H1 (cell line): ENCODE data around the gene ATP11A. TPM values are rescaled to one million over a fixed set of nuclear protein-coding genes. Genes with fewer than 3 reads are reported as not detected.

Experiments used
- CTCF ChIA-PET: fragments of 300-600 bp; sonication (Branson Sonifier 250); formaldehyde crosslinking; loops from one replicate; lab custom pipeline; 2021; ENCODE audit not compliant: partially characterized antibody; lab: Charles Lee
- POLR2A ChIA-PET: fragments of 300-600 bp; sonication (Branson Sonifier 250); formaldehyde crosslinking; loops from one replicate; lab custom pipeline; 2021; ENCODE audit warnings: inconsistent platforms; ENCODE audit not compliant: partially characterized antibody; lab: Charles Lee
- DNase-seq, 2 experiments: peaks; one replicate each; pipeline versions ENCODE4 v3.0.0 to v3.0.0-alpha.2; 2010 to 2022; ENCODE audit warnings: low spot score in 2 of 2, low read depth in 1 of 2, mixed read lengths in 1 of 2
- FAIRE-seq: peaks from 2 replicates; lab custom pipeline; 2011; peaks lifted over from hg19 to GRCh38; lab: Jason Lieb, UNC
- H2AFZ ChIP-seq: 2 replicates; pipeline ENCODE4 v1.8.1; 2012; ENCODE audit warnings: low read length, inconsistent platforms
- H2AK5ac ChIP-seq: 2 replicates; pipeline ENCODE4 v1.6.1; 2013; ENCODE audit warnings: low read depth, low read length
- H2BK120ac ChIP-seq: replicated peaks from 2 replicates; pipeline ENCODE3; 2013; ENCODE audit warnings: low read depth, low read length, inconsistent platforms
- H2BK12ac ChIP-seq: 2 replicates; pipeline ENCODE4 v1.6.1; 2013; ENCODE audit warnings: low read depth, low read length
- H2BK15ac ChIP-seq: 2 replicates; pipeline ENCODE4 v1.6.1; 2013; ENCODE audit warnings: low read length
- H2BK20ac ChIP-seq: 2 replicates; pipeline ENCODE4 v1.6.1; 2013; ENCODE audit warnings: low read length
- H2BK5ac ChIP-seq: 2 replicates; pipeline ENCODE4 v1.6.1; 2013; ENCODE audit warnings: low read depth, low read length
- H3K14ac ChIP-seq: 2 replicates; pipeline ENCODE4 v1.6.1; 2013; ENCODE audit warnings: inconsistent platforms; ENCODE audit not compliant: insufficient read length
- H3K18ac ChIP-seq: 2 replicates; pipeline ENCODE4 v1.6.1; 2013; ENCODE audit warnings: low read length; ENCODE audit errors: extremely low read depth
- H3K23ac ChIP-seq: 2 replicates; pipeline ENCODE4 v1.6.1; 2013; ENCODE audit warnings: inconsistent platforms; ENCODE audit not compliant: insufficient read length
- H3K23me2 ChIP-seq: 2 replicates; pipeline ENCODE4 v1.6.1; 2013; ENCODE audit warnings: low read depth, low read length
- H3K27ac ChIP-seq: 2 replicates; pipeline ENCODE4 v1.6.1; 2011; ENCODE audit warnings: low read depth, low read length, inconsistent platforms
- H3K27me3 ChIP-seq, 4 experiments: replicated peaks in 1 of 4; 1 replicate in 1 of 4; 2 replicates in 3 of 4; pipeline versions ENCODE4 v1.6.1 to v1.8.1; 2011 to 2013; ENCODE audit warnings: low read length in 3 of 4, mild to moderate bottlenecking in 3 of 4, inconsistent platforms in 2 of 4, mixed read lengths in 2 of 4, moderate library complexity in 1 of 4; ENCODE audit not compliant: control insufficient read depth in 3 of 4, insufficient read depth in 3 of 4; ENCODE audit errors: extremely low read depth in 1 of 4
- H3K36me3 ChIP-seq, 4 experiments: 2 replicates each; pipeline versions ENCODE4 v1.6.1 to v1.8.1; 2011 to 2013; ENCODE audit warnings: mild to moderate bottlenecking in 4 of 4, low read length in 3 of 4, moderate library complexity in 2 of 4, control low read depth in 1 of 4, inconsistent platforms in 1 of 4; ENCODE audit not compliant: insufficient read depth in 4 of 4, control insufficient read depth in 2 of 4
- H3K4ac ChIP-seq: replicated peaks from 2 replicates; pipeline ENCODE3; 2013; ENCODE audit warnings: low read length, low read depth, mixed read lengths, inconsistent platforms; ENCODE audit not compliant: insufficient read length
- H3K4me1 ChIP-seq, 4 experiments: replicated peaks in 1 of 4; 1 replicate in 1 of 4; 2 replicates in 3 of 4; pipeline versions ENCODE4 v1.6.1 to v1.8.1; 2011 to 2013; ENCODE audit warnings: low read length in 3 of 4, inconsistent platforms in 2 of 4, mixed read lengths in 1 of 4; ENCODE audit not compliant: insufficient read depth in 4 of 4, control insufficient read depth in 3 of 4
- H3K4me2 ChIP-seq, 2 experiments: 2 replicates each; pipeline versions ENCODE4 v1.6.1 to v1.8.1; 2011 to 2013; ENCODE audit warnings: low read depth in 2 of 2, low read length in 2 of 2, control low read depth in 1 of 2, inconsistent platforms in 1 of 2, mild to moderate bottlenecking in 1 of 2; ENCODE audit not compliant: insufficient read depth in 1 of 2
- H3K4me3 ChIP-seq, 4 experiments: fragments of 200-600, 300-600 bp in 1 of 4; sonication (generic), shearing (Covaris generic), sonication (Bioruptor Twin) in 1 of 4; 2 replicates each; pipeline versions ENCODE4 v1.5.1 to v1.8.1; 2011 to 2016; ENCODE audit warnings: low read length in 4 of 4, low read depth in 3 of 4, control low read depth in 2 of 4, inconsistent platforms in 2 of 4, mild to moderate bottlenecking in 2 of 4, mixed read lengths in 1 of 4, moderate library complexity in 1 of 4; ENCODE audit not compliant: insufficient read depth in 2 of 4; ENCODE audit errors: extremely low read depth in 1 of 4
- H3K56ac ChIP-seq: replicated peaks from 2 replicates; pipeline ENCODE3; 2013; ENCODE audit warnings: low read depth, mild to moderate bottlenecking, mixed read lengths, low read length, inconsistent platforms; ENCODE audit not compliant: insufficient read length
- H3K79me1 ChIP-seq: 2 replicates; pipeline ENCODE4 v1.6.1; 2013; ENCODE audit warnings: low read depth, low read length, control low read depth
- H3K79me2 ChIP-seq, 2 experiments: 2 replicates each; pipeline versions ENCODE4 v1.6.1 to v1.8.1; 2012 to 2013; ENCODE audit warnings: low read length in 2 of 2, mild to moderate bottlenecking in 2 of 2, inconsistent platforms in 1 of 2; ENCODE audit not compliant: insufficient read depth in 2 of 2, control insufficient read depth in 1 of 2
- H3K9ac ChIP-seq, 4 experiments: replicated peaks in 1 of 4; 1 replicate in 1 of 4; 2 replicates in 3 of 4; pipeline versions ENCODE4 v1.6.1 to v1.8.1; 2011 to 2013; ENCODE audit warnings: low read depth in 3 of 4, low read length in 3 of 4, control low read depth in 2 of 4, mild to moderate bottlenecking in 2 of 4, moderate library complexity in 2 of 4, inconsistent platforms in 1 of 4; ENCODE audit errors: extremely low read depth in 1 of 4
- H3K9me3 ChIP-seq, 2 experiments: 2 replicates each; pipeline versions ENCODE4 v1.6.1 to v1.8.1; 2012 to 2013; ENCODE audit warnings: mild to moderate bottlenecking in 2 of 2, moderate library complexity in 2 of 2, control low read depth in 1 of 2, inconsistent platforms in 1 of 2, low read depth in 1 of 2, low read length in 1 of 2, mixed read lengths in 1 of 2; ENCODE audit not compliant: insufficient read depth in 2 of 2
- H4K20me1 ChIP-seq, 2 experiments: replicated peaks in 1 of 2; 2 replicates each; pipeline versions ENCODE3 to v1.8.1; 2011 to 2013; ENCODE audit warnings: inconsistent platforms in 2 of 2, low read length in 2 of 2, mild to moderate bottlenecking in 1 of 2; ENCODE audit not compliant: insufficient read depth in 2 of 2, control insufficient read depth in 1 of 2
- H4K5ac ChIP-seq: 2 replicates; pipeline ENCODE4 v1.6.1; 2013; ENCODE audit warnings: low read length, low read depth, mixed read lengths, inconsistent platforms; ENCODE audit not compliant: insufficient read length
- H4K8ac ChIP-seq: 2 replicates; pipeline ENCODE4 v1.8.0; 2013; ENCODE audit warnings: mild to moderate bottlenecking, moderate library complexity, low read length, inconsistent platforms; ENCODE audit not compliant: insufficient read depth; ENCODE audit errors: extremely low read depth
- H4K91ac ChIP-seq: replicated peaks from 2 replicates; pipeline ENCODE3; 2013; ENCODE audit warnings: low read length, mixed read lengths, inconsistent platforms; ENCODE audit not compliant: insufficient read length
- NRF1 ChIP-seq: IDR thresholded peaks from 2 replicates; pipeline ENCODE4 v1.6.1; 2011; ENCODE audit warnings: mild to moderate bottlenecking, low read depth, low read length, improper control_type of control experiment
- SP4 ChIP-seq: IDR thresholded peaks from 2 replicates; pipeline ENCODE4 v1.6.1; 2012; ENCODE audit warnings: low read length, inconsistent platforms
- SRF ChIP-seq: IDR thresholded peaks from 2 replicates; pipeline ENCODE4 v1.6.1; 2011; ENCODE audit warnings: mild to moderate bottlenecking, low read depth, low read length, moderate library complexity
- TCF12 ChIP-seq: IDR thresholded peaks from 2 replicates; pipeline ENCODE4 v1.6.1; 2011; ENCODE audit warnings: low read depth, mild to moderate bottlenecking, low read length
- YY1 ChIP-seq: IDR thresholded peaks from 2 replicates; pipeline ENCODE4 v1.6.1; 2011; ENCODE audit warnings: low read depth, mild to moderate bottlenecking, low read length
- WGBS, 2 experiments: shearing (Covaris generic) in 1 of 2; methylation state at CpG; one replicate each; pipeline versions ENCODE4 v1.1.6 to v1.1.7; 2013 to 2015; ENCODE audit warnings: low lambda C conversion rate in 2 of 2, mixed read lengths in 2 of 2, inconsistent platforms in 1 of 2, low coverage in 1 of 2, missing lambda C conversion rate in 1 of 2; ENCODE audit not compliant: insufficient replicate concordance in 2 of 2, insufficient coverage in 1 of 2, insufficient read length in 1 of 2; ENCODE audit errors: extremely low coverage in 1 of 2, missing lambda C conversion rate in 1 of 2; 5-methylcytosine and 5-hydroxymethylcytosine counted together
- polyA plus RNA-seq, 7 experiments: library from polyadenylated mRNA; depleted of rRNA in 3 of 7; stranded (reverse) in 5 of 7; unstranded in 2 of 7; fragments of >200 nt in 5 of 7; fragments of 200-250 nt in 2 of 7; gene quantifications; 1 replicate in 5 of 7; 2 replicates in 1 of 7; 4 replicates in 1 of 7; pipeline versions ENCODE4 v1.2.1 to v1.2.3, GENCODE V29; 2011 to 2013; ENCODE audit warnings: missing spikeins in 2 of 7, mixed read lengths in 2 of 7
- total RNA-seq: library from RNA; stranded (reverse); fragmentation: NEBNext Ultra II Directional; extraction: Animal tissue kit (Norgen Biotek cat#: 25700); gene quantifications from 2 replicates; pipeline ENCODE4 v1.2.1, GENCODE V29; 2021

Gene ATP11A
- total and polyA plus RNA-seq, 2 of the 8 experiments (the other 6 are each of a cell fraction or from before 2014, with no cell fraction given), result 28.8 to 72.9 TPM

- no peaks in the 10 kb centered on the region; the same call in 1 of the 2 replicates for H3K23me2 ChIP-seq
- H3K36me3 ChIP-seq, result peaks cover 4 to 19% (median 14%) of the 10 kb centered on the region in 4 experiments; a peak in 4 of 8 replicates
- WGBS, 2 experiments, result 93% methylated on average over 36 of the region's 40 CpGs; no CpG with 5 or more reads in 1 of the 2 experiments
- DNase-seq, result no peak
- H2BK5ac ChIP-seq, result no peak overlapping the region
- H2BK120ac ChIP-seq, result no peak overlapping the region
- no peak overlapping the region for H3K18ac ChIP-seq
- no peak for TF ChIP-seq SRF
- TF ChIP-seq SP4, result no peak
- no peak for TF ChIP-seq YY1
- TF ChIP-seq TCF12, result no peak
- TF ChIP-seq NRF1, result no peak
- TF ChIP-seq, all 59 proteins: peak for 0
- ChIA-PET CTCF (no interaction called here), POLR2A (interaction anchor here (0.6 kb wide), 1 partner anchor 50 kb away, joined by 3 read pairs; no protein-coding TSS in a partner anchor)
- H3K4me1 ChIP-seq, result peaks cover 0 to 9% (median under 1%) of the 10 kb centered on the region in 4 experiments; a peak in 3 of 7 replicates
- no peak overlapping the region for H3K14ac ChIP-seq
- H3K23ac ChIP-seq, result no peak overlapping the region
- no peak overlapping the region for H3K4me2 ChIP-seq
- no peak overlapping the region for H3K56ac ChIP-seq
- H3K79me2 ChIP-seq, result no peaks in the 10 kb centered on the region
- H3K4ac ChIP-seq, result no peak overlapping the region
- no peak overlapping the region for H3K27ac ChIP-seq
- peaks cover 0 to 4% of the 10 kb centered on the region in 2 experiments; a peak in 1 of 4 replicates for H3K9me3 ChIP-seq
- no peaks in the 10 kb centered on the region; the same call in none of the 2 replicates for H3K79me1 ChIP-seq
- H3K27me3 ChIP-seq, result no peaks in the 10 kb centered on the region
- no peak for FAIRE-seq
- H2BK12ac ChIP-seq, result no peak overlapping the region
- peak overlapping the region; percentile 57; the same call in 1 of the 2 replicates for H4K8ac ChIP-seq
- no peak overlapping the region for H2BK15ac ChIP-seq
- H3K9ac ChIP-seq, result 0 out of 7 replicates have a peak overlapping the region, but pooled peaks of 1 of the 4 experiments have one; percentile 7
- no peak overlapping the region for H2BK20ac ChIP-seq
- peaks cover 2 to 3% of the 10 kb centered on the region in 2 experiments for H4K20me1 ChIP-seq
- H2AFZ ChIP-seq, result no peak overlapping the region
- no peak overlapping the region for H4K91ac ChIP-seq
- no peak overlapping the region for H4K5ac ChIP-seq
- H3K4me3 ChIP-seq, result no peak overlapping the region
- H2AK5ac ChIP-seq, result no peak overlapping the region
Measured at GRCh38 chr13:112809332-112810315, 119.8 kb downstream of the ATP11A start.
